ENCODE measurements around the gene ZNF862.

- TF ChIP-seq, protein P1, sequence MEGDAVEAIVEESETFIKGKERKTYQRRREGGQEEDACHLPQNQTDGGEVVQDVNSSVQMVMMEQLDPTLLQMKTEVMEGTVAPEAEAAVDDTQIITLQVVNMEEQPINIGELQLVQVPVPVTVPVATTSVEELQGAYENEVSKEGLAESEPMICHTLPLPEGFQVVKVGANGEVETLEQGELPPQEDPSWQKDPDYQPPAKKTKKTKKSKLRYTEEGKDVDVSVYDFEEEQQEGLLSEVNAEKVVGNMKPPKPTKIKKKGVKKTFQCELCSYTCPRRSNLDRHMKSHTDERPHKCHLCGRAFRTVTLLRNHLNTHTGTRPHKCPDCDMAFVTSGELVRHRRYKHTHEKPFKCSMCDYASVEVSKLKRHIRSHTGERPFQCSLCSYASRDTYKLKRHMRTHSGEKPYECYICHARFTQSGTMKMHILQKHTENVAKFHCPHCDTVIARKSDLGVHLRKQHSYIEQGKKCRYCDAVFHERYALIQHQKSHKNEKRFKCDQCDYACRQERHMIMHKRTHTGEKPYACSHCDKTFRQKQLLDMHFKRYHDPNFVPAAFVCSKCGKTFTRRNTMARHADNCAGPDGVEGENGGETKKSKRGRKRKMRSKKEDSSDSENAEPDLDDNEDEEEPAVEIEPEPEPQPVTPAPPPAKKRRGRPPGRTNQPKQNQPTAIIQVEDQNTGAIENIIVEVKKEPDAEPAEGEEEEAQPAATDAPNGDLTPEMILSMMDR (IDR thresholded peaks at IDR 0.05), result no peak
- TF ChIP-seq POLR2A (IDR thresholded peaks at IDR 0.05) (no peak), EP300 (IDR thresholded peaks at IDR 0.05) (no peak), POLR2AphosphoS5 (IDR thresholded peaks at IDR 0.05) (no peak)
These were observed 6.4 kb upstream of the ZNF862 start for GRCh38 chr7:149831741-149832219.

Measured in gastroesophageal sphincter (tissue), 3 donors.